ENCODE results near the gene RSRC1.
A peak's percentile ranks its signal among the peaks of the same experiment; 100 is the strongest.
"Not testable (repeated sequence)": the region's sequence is repeated elsewhere in the genome, so short reads cannot be mapped to it uniquely, and the experiment has no call there.

The RSRC1 gene

GRCh38 chr3:158404131-158404718, 294.3 kb downstream of the RSRC1 start:
- DNase-seq (ENCODE audit: low read depth) = no peak

GRCh38 chr3:158405507-158405906, 295.6 kb downstream of the RSRC1 start:
- DNase-seq (ENCODE audit: low read depth) = no peak

DNA sequence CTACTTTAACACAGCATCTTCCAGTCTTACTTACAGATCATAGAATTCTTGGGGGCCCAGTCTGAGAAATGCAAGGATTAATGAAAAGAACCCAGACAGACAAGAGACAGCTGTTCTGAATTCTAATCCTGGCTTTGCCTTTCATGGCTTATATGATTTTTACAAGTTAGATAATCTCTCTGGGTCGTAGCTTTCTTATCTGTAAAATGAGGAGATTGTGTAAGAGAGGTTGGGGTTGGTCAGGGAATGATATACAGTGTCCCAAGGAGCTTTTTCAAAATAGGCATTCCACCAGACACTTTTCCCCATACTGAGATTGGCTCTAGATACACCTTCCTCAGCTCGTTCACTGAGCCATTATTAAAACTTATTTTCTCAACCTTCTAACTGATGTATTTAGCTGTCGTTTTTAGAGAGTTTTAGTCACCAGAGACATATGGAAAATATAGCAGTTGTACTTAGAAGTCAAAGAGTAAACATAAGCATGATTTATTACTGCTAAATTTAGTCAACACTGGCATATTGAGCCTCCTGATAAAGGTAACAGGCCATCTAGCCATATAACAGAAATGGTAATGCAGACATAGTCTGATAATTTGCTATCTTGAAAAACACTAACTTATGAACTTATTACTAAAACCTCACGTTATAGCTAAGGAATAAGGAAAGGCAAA, 298.1 kb downstream of the RSRC1 start:
- no peak for DNase-seq (ENCODE audit: low read depth)

GRCh38 chr3:158408518-158408897, 298.6 kb downstream of the RSRC1 start:
- not testable (repeated sequence) for DNase-seq (ENCODE audit: low read depth)

DNA sequence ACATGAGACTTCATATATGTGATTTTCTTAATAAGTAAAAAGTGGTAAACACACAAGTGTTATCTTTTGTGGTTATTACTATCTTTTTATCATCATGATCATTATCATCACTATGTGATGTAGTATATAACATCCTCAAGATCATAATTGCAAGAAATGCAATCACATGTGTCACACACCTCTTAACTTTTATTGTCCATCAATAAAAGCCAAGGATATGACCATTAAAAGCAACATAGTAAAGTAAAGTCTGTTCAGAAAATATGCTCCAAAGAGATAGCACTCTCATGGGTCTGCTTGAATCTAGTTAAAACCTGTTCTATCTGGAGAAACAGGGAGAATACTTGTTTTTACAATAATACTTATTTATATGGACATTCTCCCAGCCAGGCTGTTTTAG, 308.1 kb downstream of the RSRC1 start:
- DNase-seq (ENCODE audit: low read depth) = no peak

DNA sequence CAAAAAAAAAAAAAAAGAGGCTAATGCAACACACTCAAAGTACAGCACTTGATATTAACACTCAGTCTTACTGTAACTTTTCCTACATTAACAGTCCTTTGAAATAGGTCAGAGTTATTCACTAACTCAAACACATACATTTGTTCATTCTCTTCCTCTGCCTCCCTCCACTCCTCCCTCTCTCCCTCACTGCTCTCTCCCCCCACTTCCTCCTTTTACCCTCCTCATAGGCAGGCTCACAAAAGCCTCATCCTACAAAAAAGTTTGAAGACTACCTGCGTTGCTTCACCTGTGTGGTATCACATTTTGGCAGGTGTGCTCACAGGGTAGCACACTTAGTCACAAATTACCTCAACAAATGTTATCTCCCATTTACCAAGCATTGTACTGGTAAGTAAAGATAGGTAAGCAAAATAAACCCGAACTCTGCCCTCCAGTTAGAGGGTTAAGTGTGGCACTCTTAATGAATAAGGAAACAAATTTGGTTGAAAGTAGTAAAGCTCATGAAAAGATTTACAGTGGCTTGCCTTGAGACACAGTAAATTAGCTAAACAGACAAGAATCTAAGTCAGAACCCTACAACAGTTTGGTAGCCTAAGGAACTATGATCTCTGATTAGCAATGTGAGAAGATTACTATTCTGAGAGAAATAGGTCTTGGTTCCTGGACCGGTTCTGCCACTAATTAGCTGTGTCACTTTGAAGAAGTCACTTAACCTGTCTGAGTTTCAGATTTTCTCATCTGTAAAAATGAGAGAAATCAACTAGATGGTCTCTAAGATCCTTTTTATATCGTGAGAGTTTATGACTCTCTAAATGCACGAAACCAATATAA, 310.1 kb downstream of the RSRC1 start:
- DNase-seq (ENCODE audit: low read depth) = no peak

- no peak for DNase-seq (ENCODE audit: low read depth)
Observed at GRCh38 chr3:158420654-158421396, 310.9 kb downstream of the RSRC1 start.

GRCh38 chr3:158430448-158430847, 320.6 kb downstream of the RSRC1 start:
- DNase-seq (ENCODE audit: low read depth) = no peak

GRCh38 chr3:158430968-158431367, 321.1 kb downstream of the RSRC1 start:
- no peak for DNase-seq (ENCODE audit: low read depth)

DNA sequence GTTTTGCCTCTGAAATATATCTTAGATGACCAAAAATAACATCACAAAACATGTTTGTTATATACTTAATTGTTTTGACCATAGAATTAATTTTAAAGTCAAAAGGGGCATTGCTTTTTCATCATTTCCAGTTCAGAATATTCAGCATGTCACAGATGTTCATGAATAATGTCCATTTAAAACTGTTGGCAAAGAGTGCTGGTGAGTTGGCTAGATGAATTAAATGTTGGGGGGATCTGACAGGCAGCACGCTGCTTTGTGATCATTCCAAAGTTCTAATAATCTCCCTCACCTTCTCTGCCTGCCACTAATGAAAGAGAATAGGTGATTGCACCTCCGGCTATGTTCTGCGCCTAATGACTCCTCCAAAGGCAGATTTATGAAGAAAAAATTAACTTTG, 321.9 kb downstream of the RSRC1 start:
- no peak for DNase-seq (ENCODE audit: low read depth)

- peak; percentile 9 for DNase-seq (ENCODE audit: low read depth)
Observed at GRCh38 chr3:158434412-158435038, 324.6 kb downstream of the RSRC1 start.

GRCh38 chr3:158443632-158444031, 333.7 kb downstream of the RSRC1 start:
- DNase-seq (ENCODE audit: low read depth) = no peak

- DNase-seq (ENCODE audit: low read depth) = no peak
Observed at GRCh38 chr3:158447408-158447807, 337.5 kb downstream of the RSRC1 start.

- no peak for DNase-seq (ENCODE audit: low read depth)
Observed at GRCh38 chr3:158451405-158452055, 341.6 kb downstream of the RSRC1 start.

DNA sequence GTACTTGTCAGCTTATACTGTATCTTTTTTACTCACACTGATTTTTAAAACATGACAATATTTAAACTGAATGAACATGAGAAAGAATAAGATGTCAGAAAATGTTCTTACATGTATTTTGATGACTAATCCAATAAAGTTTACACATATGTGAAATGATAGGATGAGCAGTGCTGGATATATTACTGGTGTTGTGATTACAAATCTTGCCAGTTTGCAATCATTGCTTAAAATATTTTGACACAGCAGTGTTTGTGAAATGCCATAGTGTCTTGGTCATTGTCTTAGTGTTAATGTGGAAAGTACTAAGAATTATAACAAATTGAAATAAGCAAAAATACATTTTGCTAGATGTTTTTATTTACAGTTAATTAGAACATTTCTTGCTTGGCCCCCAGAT, 342.4 kb downstream of the RSRC1 start:
- DNase-seq (ENCODE audit: low read depth) = no peak

GRCh38 chr3:158453004-158453403, 343.1 kb downstream of the RSRC1 start:
- DNase-seq (ENCODE audit: low read depth) = no peak

DNA sequence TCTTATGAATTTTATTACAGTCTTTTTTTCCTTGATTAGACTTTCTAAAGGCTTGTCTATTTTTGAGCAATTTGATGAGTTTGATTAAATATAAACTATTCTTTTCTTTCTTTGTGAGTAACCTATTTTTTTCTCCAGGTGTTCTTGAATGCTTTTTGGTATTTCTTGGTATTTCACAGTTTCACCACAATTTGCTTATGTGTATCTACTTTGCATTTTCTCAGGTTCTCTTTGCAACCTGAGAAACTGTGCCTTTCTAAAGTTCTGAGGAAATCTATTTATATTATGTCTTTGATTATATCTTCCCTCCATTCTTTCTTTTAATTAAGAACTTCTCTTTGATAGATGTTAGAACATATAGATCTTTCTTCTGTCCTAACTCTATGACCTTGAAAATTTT, 344.0 kb downstream of the RSRC1 start:
- DNase-seq (ENCODE audit: low read depth) = no peak

DNA sequence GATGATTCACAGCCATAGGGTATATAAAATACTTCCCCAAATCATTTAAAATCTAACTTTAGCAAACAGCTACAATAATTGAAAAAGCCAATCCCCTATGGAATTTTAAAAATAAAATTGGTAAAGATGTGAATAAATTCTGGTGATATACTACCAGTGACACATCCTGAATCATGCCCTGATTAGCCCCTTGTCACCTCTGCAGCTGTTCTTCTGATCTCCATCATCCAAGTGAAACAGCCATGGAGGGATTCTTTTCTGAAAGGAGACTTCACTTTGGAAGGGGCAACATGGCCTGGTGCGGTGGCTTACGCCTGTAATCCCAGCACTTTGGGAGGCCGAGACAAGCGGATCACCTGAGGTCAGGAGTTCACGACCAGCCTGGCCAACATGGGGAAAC, 345.5 kb downstream of the RSRC1 start:
- no peak for DNase-seq (ENCODE audit: low read depth)

- DNase-seq (ENCODE audit: low read depth) = no peak
Observed at GRCh38 chr3:158456114-158456513, 346.2 kb downstream of the RSRC1 start.

DNA sequence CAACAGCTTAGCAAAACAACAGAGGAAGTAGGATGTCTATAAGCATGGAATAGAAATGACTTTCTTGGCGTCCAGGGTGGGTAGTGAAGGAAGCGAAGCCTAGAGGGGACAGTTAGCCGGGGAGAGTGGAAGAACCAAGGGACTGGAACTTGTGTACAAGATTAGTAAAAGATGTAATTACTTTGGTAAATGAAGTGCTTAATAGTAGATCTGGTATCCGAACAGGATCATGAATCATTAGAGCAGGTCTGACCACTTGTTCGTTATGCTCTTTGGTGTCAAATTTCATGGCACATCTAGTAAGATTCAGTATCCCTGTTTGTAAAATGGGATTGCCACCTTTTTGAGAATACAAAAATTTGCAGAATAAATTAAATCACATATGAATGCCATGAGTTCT, 348.6 kb downstream of the RSRC1 start:
- no peak for DNase-seq (ENCODE audit: low read depth)

DNA sequence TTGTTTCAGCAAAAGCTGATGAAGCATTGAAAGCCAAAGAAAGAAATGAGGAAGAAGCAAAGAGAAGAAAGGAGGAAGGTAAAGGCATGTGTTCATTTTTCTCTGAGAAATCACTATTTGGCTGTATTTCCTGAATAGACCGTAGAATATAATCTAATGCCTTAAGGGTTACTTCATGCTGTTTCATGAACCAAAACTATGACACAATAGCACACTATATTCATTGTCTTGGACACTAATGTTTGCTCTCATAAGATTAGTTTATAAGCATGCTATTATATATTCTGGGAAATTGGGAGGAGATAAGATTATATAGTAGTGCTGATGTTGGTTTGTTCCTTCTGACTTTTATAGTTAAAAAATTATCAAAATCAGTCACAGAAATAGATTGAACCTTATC, 351.0 kb downstream of the RSRC1 start:
- no peak for DNase-seq (ENCODE audit: low read depth)

DNA sequence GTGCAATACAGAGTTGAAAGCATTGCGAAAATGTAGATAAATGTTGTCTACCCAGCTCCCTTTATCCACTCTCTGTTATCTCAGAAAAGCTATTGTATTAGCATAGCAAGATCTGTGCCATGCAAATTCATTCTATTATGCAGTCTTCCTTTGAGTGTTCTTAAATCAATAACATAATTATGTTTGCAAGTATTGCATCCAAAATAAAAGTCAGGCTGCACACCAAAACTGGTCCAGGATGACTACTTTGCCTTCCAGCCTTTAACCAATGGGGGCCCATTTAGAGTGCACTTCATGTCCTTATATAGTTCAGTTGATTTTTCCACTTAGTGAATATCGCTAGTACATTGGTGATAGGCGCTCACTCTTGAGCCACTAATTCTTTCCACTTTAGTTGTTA, 353.7 kb downstream of the RSRC1 start:
- DNase-seq (ENCODE audit: low read depth) = no peak
